Measurements from ENCODE around the gene RHD. TPM values are rescaled to one million over a fixed set of nuclear protein-coding genes. Genes with fewer than 3 reads are reported as not detected.

RHD gene
- total RNA-seq, 1 experiment from 2014 or later: not detected

GRCh38 chr1:25243907-25244306 is 28.4 kb upstream of the RHD start:
- H3K4me1 Mint-ChIP-seq: peaks cover 36% of the 10 kb centered on the region
- TF ChIP-seq ATF1 (CRISPR knock-in tag; IDR thresholded peaks at IDR 0.05): no peak
- no peak for TF ChIP-seq ZBTB21 (CRISPR knock-in tag; IDR thresholded peaks at IDR 0.05; ENCODE audit: borderline replicate concordance)
- TF ChIP-seq GTF2I (CRISPR knock-in tag; conservative IDR thresholded peaks at IDR 0.05): no peak
- no peak for TF ChIP-seq PRRX2 (CRISPR knock-in tag; IDR thresholded peaks at IDR 0.05)
- no peaks in the 10 kb centered on the region for H3K9me3 Mint-ChIP-seq
- H3K4me3 Mint-ChIP-seq: no peak overlapping the region
- CTCF ChIA-PET: no interaction called here
- ATAC-seq: no peak
- H3K36me3 Mint-ChIP-seq: peaks cover 46% of the 10 kb centered on the region
- no peak overlapping the region for H3K27ac Mint-ChIP-seq
- POLR2A ChIA-PET: no interaction called here
- no peaks in the 10 kb centered on the region; the same call in 1 of the 2 replicates for H3K27me3 Mint-ChIP-seq (ENCODE audit: low read depth)
- DNase-seq (ENCODE audit: low spot score): no peak

- H3K4me1 Mint-ChIP-seq: peaks cover 27% of the 10 kb centered on the region
- H3K4me3 Mint-ChIP-seq: peak overlapping the region; percentile 97
- ChIA-PET CTCF (no interaction called here), POLR2A (no interaction called here)
- H3K27me3 Mint-ChIP-seq (ENCODE audit: low read depth): no peaks in the 10 kb centered on the region
- no peak for ATAC-seq
- H3K27ac Mint-ChIP-seq: no peak overlapping the region
- TF ChIP-seq STAT6 (CRISPR knock-in tag; conservative IDR thresholded peaks at IDR 0.05; ENCODE audit: low read depth) (no peak), E2F5 (CRISPR knock-in tag; IDR thresholded peaks at IDR 0.05) (no peak), ATF2 (CRISPR knock-in tag; IDR thresholded peaks at IDR 0.05; ENCODE audit: borderline replicate concordance, low read depth) (no peak), KAT7 (CRISPR knock-in tag; IDR thresholded peaks at IDR 0.05; ENCODE audit: borderline replicate concordance) (no peak), HMGA2 (CRISPR knock-in tag; IDR thresholded peaks at IDR 0.05) (no peak), EMX1 (CRISPR knock-in tag; IDR thresholded peaks at IDR 0.05) (no peak), ESRRA (CRISPR knock-in tag; IDR thresholded peaks at IDR 0.05; ENCODE audit: borderline replicate concordance) (no peak), ZNF416 (CRISPR knock-in tag; IDR thresholded peaks at IDR 0.05) (no peak), ZNF263 (CRISPR knock-in tag; IDR thresholded peaks at IDR 0.05; ENCODE audit: low read depth) (no peak), GTF2I (CRISPR knock-in tag; conservative IDR thresholded peaks at IDR 0.05) (no peak), ZSCAN18 (CRISPR knock-in tag; IDR thresholded peaks at IDR 0.05) (no peak), CBFB (CRISPR knock-in tag; IDR thresholded peaks at IDR 0.05; ENCODE audit: low read depth) (no peak), MXD4 (CRISPR knock-in tag; IDR thresholded peaks at IDR 0.05; ENCODE audit: borderline replicate concordance) (no peak), SP1 (CRISPR knock-in tag; conservative IDR thresholded peaks at IDR 0.05) (no peak), TCF7 (CRISPR knock-in tag; IDR thresholded peaks at IDR 0.05; ENCODE audit: low read depth) (no peak)
- TF ChIP-seq, protein P1, sequence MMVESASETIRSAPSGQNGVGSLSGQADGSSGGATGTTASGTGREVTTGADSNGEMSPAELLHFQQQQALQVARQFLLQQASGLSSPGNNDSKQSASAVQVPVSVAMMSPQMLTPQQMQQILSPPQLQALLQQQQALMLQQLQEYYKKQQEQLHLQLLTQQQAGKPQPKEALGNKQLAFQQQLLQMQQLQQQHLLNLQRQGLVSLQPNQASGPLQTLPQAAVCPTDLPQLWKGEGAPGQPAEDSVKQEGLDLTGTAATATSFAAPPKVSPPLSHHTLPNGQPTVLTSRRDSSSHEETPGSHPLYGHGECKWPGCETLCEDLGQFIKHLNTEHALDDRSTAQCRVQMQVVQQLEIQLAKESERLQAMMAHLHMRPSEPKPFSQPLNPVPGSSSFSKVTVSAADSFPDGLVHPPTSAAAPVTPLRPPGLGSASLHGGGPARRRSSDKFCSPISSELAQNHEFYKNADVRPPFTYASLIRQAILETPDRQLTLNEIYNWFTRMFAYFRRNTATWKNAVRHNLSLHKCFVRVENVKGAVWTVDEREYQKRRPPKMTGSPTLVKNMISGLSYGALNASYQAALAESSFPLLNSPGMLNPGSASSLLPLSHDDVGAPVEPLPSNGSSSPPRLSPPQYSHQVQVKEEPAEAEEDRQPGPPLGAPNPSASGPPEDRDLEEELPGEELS (CRISPR knock-in tag; IDR thresholded peaks at IDR 0.05): no peak
- TF ChIP-seq, protein P2, sequence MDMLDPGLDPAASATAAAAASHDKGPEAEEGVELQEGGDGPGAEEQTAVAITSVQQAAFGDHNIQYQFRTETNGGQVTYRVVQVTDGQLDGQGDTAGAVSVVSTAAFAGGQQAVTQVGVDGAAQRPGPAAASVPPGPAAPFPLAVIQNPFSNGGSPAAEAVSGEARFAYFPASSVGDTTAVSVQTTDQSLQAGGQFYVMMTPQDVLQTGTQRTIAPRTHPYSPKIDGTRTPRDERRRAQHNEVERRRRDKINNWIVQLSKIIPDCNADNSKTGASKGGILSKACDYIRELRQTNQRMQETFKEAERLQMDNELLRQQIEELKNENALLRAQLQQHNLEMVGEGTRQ (CRISPR knock-in tag; IDR thresholded peaks at IDR 0.05): no peak
- no peaks in the 10 kb centered on the region for H3K9me3 Mint-ChIP-seq
- peaks cover 46% of the 10 kb centered on the region for H3K36me3 Mint-ChIP-seq
- no peak for DNase-seq (ENCODE audit: low spot score)
These were observed 26.9 kb upstream of the RHD start for GRCh38 chr1:25245393-25245792.

All from WTC11 (cell line).